GM12878 (cell line): ENCODE data around the gene AKAP13. TPM values are rescaled to one million over a fixed set of nuclear protein-coding genes. Genes with fewer than 3 reads are reported as not detected.

ENCODE experiments used
- ASH2L ChIP-seq: fragments of 300-600, 200-600 bp; sonication (generic); IDR thresholded peaks from 2 replicates; pipeline ENCODE4 v1.6.1; 2017; ENCODE audit warnings: low read depth, mild to moderate bottlenecking, borderline replicate concordance
- ATF3 ChIP-seq: IDR thresholded peaks from 2 replicates; pipeline ENCODE4 v1.6.1; 2011; ENCODE audit warnings: low read depth, mild to moderate bottlenecking, low read length, moderate library complexity, borderline replicate concordance; ENCODE audit errors: extremely low read depth
- CHD1 ChIP-seq: IDR thresholded peaks from 2 replicates; pipeline ENCODE4 v1.6.1; 2012; ENCODE audit warnings: low read depth, low read length, improper control_type of control experiment
- CHD2 ChIP-seq: IDR thresholded peaks from 2 replicates; pipeline ENCODE4 v1.6.1; 2011; ENCODE audit warnings: low read depth, low read length, improper control_type of control experiment, borderline replicate concordance
- DPF2 ChIP-seq: fragments of 450-650 bp; IDR thresholded peaks from 2 replicates; pipeline ENCODE4 v1.6.1; 2017; ENCODE audit warnings: mild to moderate bottlenecking
- FOS ChIP-seq: IDR thresholded peaks from 3 replicates; pipeline ENCODE4 v1.6.1; 2011; ENCODE audit warnings: borderline replicate concordance; ENCODE audit not compliant: insufficient read length; ENCODE audit errors: extremely low read depth
- IRF3 ChIP-seq: fragments of 450-650 bp; IDR thresholded peaks from 2 replicates; pipeline ENCODE4 v1.6.1; 2014; ENCODE audit warnings: mild to moderate bottlenecking
- MLLT1 ChIP-seq: fragments of 450-650 bp; IDR thresholded peaks from 2 replicates; pipeline ENCODE4 v1.6.1; 2016; ENCODE audit warnings: mild to moderate bottlenecking
- MTA3 ChIP-seq: IDR thresholded peaks from 2 replicates; pipeline ENCODE4 v1.6.1; 2012; ENCODE audit warnings: low read length, inconsistent platforms, borderline replicate concordance
- MXI1 ChIP-seq: fragments of 150-350 bp; IDR thresholded peaks from 2 replicates; pipeline ENCODE4 v1.6.1; 2011; ENCODE audit warnings: low read depth, mild to moderate bottlenecking, inconsistent platforms, low read length, improper control_type of control experiment
- POU2F2 ChIP-seq: IDR thresholded peaks from 3 replicates; pipeline ENCODE4 v1.6.1; 2011; ENCODE audit warnings: low read depth, mild to moderate bottlenecking, low read length, borderline replicate concordance
- RELB ChIP-seq: fragments of 450-650 bp; IDR thresholded peaks from 2 replicates; pipeline ENCODE4 v1.6.1; 2017; ENCODE audit warnings: low read depth, mild to moderate bottlenecking, moderate library complexity
- SIN3A ChIP-seq: IDR thresholded peaks from 2 replicates; pipeline ENCODE4 v1.6.1; 2012; ENCODE audit warnings: low read depth, low read length, improper control_type of control experiment
- SPI1 ChIP-seq: IDR thresholded peaks from 2 replicates; pipeline ENCODE4 v1.6.1; 2011; ENCODE audit warnings: low read depth, mild to moderate bottlenecking, low read length, moderate library complexity, borderline replicate concordance; ENCODE audit not compliant: insufficient read depth
- TAF1 ChIP-seq: IDR thresholded peaks from 2 replicates; pipeline ENCODE4 v1.6.1; 2011; ENCODE audit warnings: mild to moderate bottlenecking, low read depth, low read length, borderline replicate concordance
- TARDBP ChIP-seq: IDR thresholded peaks from 2 replicates; pipeline ENCODE4 v1.6.1; 2016; ENCODE audit warnings: borderline replicate concordance
- TCF3 ChIP-seq: IDR thresholded peaks from 2 replicates; pipeline ENCODE4 v1.6.1; 2012; ENCODE audit warnings: low read depth, mild to moderate bottlenecking, low read length, borderline replicate concordance; ENCODE audit not compliant: insufficient read depth
- TCF7 ChIP-seq: IDR thresholded peaks from 2 replicates; pipeline ENCODE4 v1.6.1; 2014; ENCODE audit warnings: antibody characterized with exemption, borderline replicate concordance
- USF2 ChIP-seq: IDR thresholded peaks from 2 replicates; pipeline ENCODE4 v1.6.1; 2011; ENCODE audit warnings: low read depth, low read length, improper control_type of control experiment, borderline replicate concordance
- ZBTB4 ChIP-seq: fragments of 450-650 bp; formaldehyde crosslinking; IDR thresholded peaks from 2 replicates; pipeline ENCODE4 v1.4.0; 2022; ENCODE audit warnings: mild to moderate bottlenecking, moderate library complexity
- ZNF622 ChIP-seq: fragments of 450-650 bp; IDR thresholded peaks from 2 replicates; pipeline ENCODE4 v1.6.1; 2017; ENCODE audit warnings: mild to moderate bottlenecking, inconsistent platforms
- ZZZ3 ChIP-seq: IDR thresholded peaks from 2 replicates; pipeline ENCODE4 v1.6.1; 2011; ENCODE audit warnings: low read depth; ENCODE audit not compliant: control insufficient read depth, insufficient read length
- polyA plus RNA-seq, 11 experiments: library from polyadenylated mRNA; depleted of rRNA in 4 of 11; unstranded in 6 of 11; stranded (reverse) in 5 of 11; fragments of >200 nt; fragmentation: Nextera tagmentation in 4 of 11; fragmentation: Illumina TruSeq in 1 of 11; extraction: Ambion mirVana in 4 of 11; extraction: Trizol in 1 of 11; gene quantifications; 1 replicate in 1 of 11; 2 replicates in 10 of 11; pipeline versions ENCODE4 v1.2.1 to v1.2.3, GENCODE V29; 2011 to 2016; ENCODE audit warnings: inconsistent platforms in 2 of 11, missing spikeins in 2 of 11, low read depth in 1 of 11
- total RNA-seq, 4 experiments: library from RNA; depleted of rRNA in 3 of 4; stranded (reverse); fragments of >200 nt in 3 of 4; fragmentation: Illumina TruSeq in 1 of 4; extraction: Trizol in 1 of 4; gene quantifications; 2 replicates each; pipeline versions ENCODE4 v1.2.1 to v1.2.3, GENCODE V29; 2013 to 2021

The AKAP13 gene
- total and polyA plus RNA-seq, 10 of the 15 experiments (the other 5 are each of a cell fraction or from before 2014, with no cell fraction given) = 14.4 to 74.9 (median 55.1) TPM

- TF ChIP-seq MLLT1 = no peak
- TF ChIP-seq DPF2 = no peak
- TF ChIP-seq RELB = no peak
- TF ChIP-seq FOS = no peak
- TF ChIP-seq ZZZ3 = no peak
- no peak for TF ChIP-seq SPI1
- TF ChIP-seq CHD1 = no peak
- TF ChIP-seq CHD2 = no peak
- no peak; the same call in 1 of the 2 replicates for TF ChIP-seq ASH2L
- TF ChIP-seq SIN3A = no peak
- no peak for TF ChIP-seq TARDBP
- TF ChIP-seq ZNF622 = no peak
- TF ChIP-seq TCF3 = no peak
- TF ChIP-seq POU2F2 = peak; percentile 87; the same call in 2 of the 3 replicates
- TF ChIP-seq USF2 = no peak
- no peak for TF ChIP-seq MXI1
- TF ChIP-seq IRF3 = no peak
- TF ChIP-seq ATF3 = no peak
- TF ChIP-seq MTA3 = no peak; the same call in 1 of the 2 replicates
- TF ChIP-seq TCF7 = no peak
- no peak for TF ChIP-seq ZBTB4 (CRISPR knock-in tag)
- TF ChIP-seq TAF1 = no peak
Measured at GRCh38 chr15:85457392-85457968, 77.1 kb downstream of the AKAP13 start (continued).
